Kidney epithelial cell (primary cell): ENCODE measurements around the gene CHD5. TPM values are rescaled to one million over a fixed set of nuclear protein-coding genes. Genes with fewer than 3 reads are reported as not detected.

ENCODE experiments used
- DNase-seq: peaks from one replicate; pipeline ENCODE4 v3.0.0-alpha.2; 2010; ENCODE audit warnings: low read depth
- H3K27me3 ChIP-seq: 2 replicates; pipeline ENCODE4 v1.6.0; 2011; ENCODE audit warnings: low read length; ENCODE audit not compliant: control insufficient read depth, insufficient read depth
- H3K36me3 ChIP-seq: 2 replicates; pipeline ENCODE4 v1.5.1; 2011; ENCODE audit warnings: low read length; ENCODE audit not compliant: control insufficient read depth, insufficient read depth
- H3K4me3 ChIP-seq: 2 replicates; pipeline ENCODE4 v1.5.1; 2011; ENCODE audit warnings: low read depth, mild to moderate bottlenecking, control low read depth, low read length
- CTCF ChIP-seq: IDR thresholded peaks from 2 replicates; pipeline ENCODE4 v1.5.1; 2011; ENCODE audit warnings: mild to moderate bottlenecking, moderate library complexity, low read length, control low read depth, inconsistent platforms; ENCODE audit not compliant: insufficient read depth, poor library complexity, severe bottlenecking
- total RNA-seq: library from RNA; depleted of rRNA; stranded (reverse); fragments of >200 nt; gene quantifications from 2 replicates; pipeline ENCODE4 v1.2.3, GENCODE V29; 2015

CHD5 gene
- total RNA-seq, 1 donor from 2014 or later: 0.08 TPM

- TF ChIP-seq CTCF: no peak
- DNase-seq: no peak
- Histone ChIP-seq H3K27me3 (peaks cover 5% of the 10 kb centered on the region), H3K36me3 (no peaks in the 10 kb centered on the region), H3K4me3 (no peak overlapping the region)
Observed at GRCh38 chr1:6113745-6114144, 66.4 kb downstream of the CHD5 start.

DNA sequence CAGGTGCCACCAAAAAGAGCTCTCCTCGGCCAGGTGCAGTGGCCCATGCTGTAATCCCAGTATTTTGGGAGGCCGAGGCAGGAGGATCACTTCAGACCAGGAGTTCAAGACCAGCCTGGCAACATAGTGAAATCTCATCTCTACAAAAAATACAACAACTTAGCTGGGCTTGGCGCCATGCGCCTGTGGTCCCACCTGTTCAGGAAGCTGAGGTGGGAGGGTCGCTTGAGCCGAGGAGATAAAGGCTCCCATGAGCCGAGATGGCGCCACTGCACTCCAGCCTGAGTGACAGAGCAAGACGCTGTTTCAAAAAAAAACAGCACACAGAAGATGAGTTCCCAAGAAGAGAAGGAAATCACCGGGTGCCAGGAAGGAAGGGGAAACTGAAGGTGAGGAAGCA, 67.0 kb downstream of the CHD5 start:
- no peak for TF ChIP-seq CTCF
- peaks cover 5% of the 10 kb centered on the region for H3K27me3 ChIP-seq
- DNase-seq: no peak
- H3K36me3 ChIP-seq: no peaks in the 10 kb centered on the region
- H3K4me3 ChIP-seq: no peak overlapping the region

GRCh38 chr1:6112690-6113005, 67.5 kb downstream of the CHD5 start:
- no peak for TF ChIP-seq CTCF
- no peak overlapping the region for H3K4me3 ChIP-seq
- no peak for DNase-seq
- H3K36me3 ChIP-seq: no peaks in the 10 kb centered on the region
- H3K27me3 ChIP-seq: peaks cover 5% of the 10 kb centered on the region

GRCh38 chr1:6111991-6112689, 68.0 kb downstream of the CHD5 start:
- TF ChIP-seq CTCF: no peak
- no peak overlapping the region for H3K4me3 ChIP-seq
- DNase-seq: no peak
- no peaks in the 10 kb centered on the region for H3K36me3 ChIP-seq
- H3K27me3 ChIP-seq: peaks cover 5% of the 10 kb centered on the region

GRCh38 chr1:6111571-6111970, 68.5 kb downstream of the CHD5 start:
- peaks cover 5% of the 10 kb centered on the region for H3K27me3 ChIP-seq
- H3K36me3 ChIP-seq: no peaks in the 10 kb centered on the region
- no peak for TF ChIP-seq CTCF
- DNase-seq: no peak
- H3K4me3 ChIP-seq: no peak overlapping the region

- no peaks in the 10 kb centered on the region for H3K36me3 ChIP-seq
- H3K27me3 ChIP-seq: peaks cover 5% of the 10 kb centered on the region
- no peak for TF ChIP-seq CTCF
- H3K4me3 ChIP-seq: no peak overlapping the region
- no peak for DNase-seq
Observed at GRCh38 chr1:6110326-6110725, 69.8 kb downstream of the CHD5 start.
